HEK293T (cell line): Measurements from ENCODE around the gene PCBP3.

ENCODE experiments used
- ARNT ChIP-seq: fragments of 450-650 bp; IDR thresholded peaks from 2 replicates; pipeline ENCODE4 v1.6.1; 2017; ENCODE audit warnings: mild to moderate bottlenecking
- BHLHE40 ChIP-seq: fragments of 450-650 bp; IDR thresholded peaks from 2 replicates; pipeline ENCODE4 v1.6.1; 2016; ENCODE audit warnings: mild to moderate bottlenecking, moderate library complexity, borderline replicate concordance
- CTBP1 ChIP-seq: fragments of 450-650 bp; IDR thresholded peaks from 2 replicates; pipeline ENCODE4 v1.6.1; 2016; ENCODE audit warnings: borderline replicate concordance
- ELF4 ChIP-seq: fragments of 450-650 bp; IDR thresholded peaks from 2 replicates; pipeline ENCODE4 v1.6.1; 2017; ENCODE audit warnings: antibody characterized with exemption
- FOXA1 ChIP-seq: fragments of 450-650 bp; IDR thresholded peaks from 2 replicates; pipeline ENCODE4 v1.6.1; 2016; ENCODE audit warnings: mild to moderate bottlenecking
- FOXK2 ChIP-seq: fragments of 450-650 bp; IDR thresholded peaks from 2 replicates; pipeline ENCODE4 v1.6.1; 2016; ENCODE audit warnings: mild to moderate bottlenecking
- FOXM1 ChIP-seq: fragments of 450-650 bp; IDR thresholded peaks from 2 replicates; pipeline ENCODE4 v1.6.1; 2017; ENCODE audit warnings: mild to moderate bottlenecking, borderline replicate concordance
- L3MBTL2 ChIP-seq: fragments of 450-650 bp; conservative IDR thresholded peaks from 2 replicates; pipeline ENCODE4 v1.6.1; 2016; ENCODE audit warnings: mild to moderate bottlenecking
- NFRKB ChIP-seq: fragments of 450-650 bp; IDR thresholded peaks from 2 replicates; pipeline ENCODE4 v1.6.1; 2016; ENCODE audit warnings: mild to moderate bottlenecking, moderate library complexity
- SP1 ChIP-seq: fragments of 450-650 bp; IDR thresholded peaks from 2 replicates; pipeline ENCODE4 v1.6.1; 2017
- SUZ12 ChIP-seq: fragments of 450-650 bp; IDR thresholded peaks from 2 replicates; pipeline ENCODE4 v1.6.1; 2016; ENCODE audit warnings: mild to moderate bottlenecking
- ZNF384 ChIP-seq: fragments of 450-650 bp; IDR thresholded peaks from 2 replicates; pipeline ENCODE4 v1.6.1; 2016
- TF ChIP-seq, protein P1 (sequence below): fragments of 450-650 bp; IDR thresholded peaks from 2 replicates; pipeline ENCODE4 v1.6.1; 2016

DNA sequence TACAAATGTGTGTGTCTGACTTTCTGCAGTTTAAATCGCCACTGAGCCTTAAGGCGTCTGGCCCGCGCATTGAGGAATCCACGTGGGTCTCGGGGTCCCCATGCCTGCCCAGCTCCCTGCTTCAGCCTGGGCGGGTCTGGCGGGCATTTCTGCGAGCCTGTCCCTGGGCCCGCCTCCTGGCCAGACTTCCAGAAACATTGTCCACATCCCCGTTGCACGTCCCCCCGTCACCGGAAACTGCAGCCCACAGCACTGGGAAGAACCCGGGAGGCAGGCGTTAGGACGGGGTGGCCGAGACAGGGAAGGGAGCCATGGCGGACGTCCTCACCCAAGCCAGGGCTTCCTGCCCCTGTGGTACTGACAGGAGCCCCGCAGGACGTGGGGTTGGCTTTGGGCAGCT, 225.0 kb downstream of the PCBP3 start:
- no peak for TF ChIP-seq SUZ12
- no peak for TF ChIP-seq CTBP1
- TF ChIP-seq FOXK2, result no peak
- no peak for TF ChIP-seq FOXM1
- no peak for TF ChIP-seq SP1
- TF ChIP-seq NFRKB, result no peak
- TF ChIP-seq, protein P1, sequence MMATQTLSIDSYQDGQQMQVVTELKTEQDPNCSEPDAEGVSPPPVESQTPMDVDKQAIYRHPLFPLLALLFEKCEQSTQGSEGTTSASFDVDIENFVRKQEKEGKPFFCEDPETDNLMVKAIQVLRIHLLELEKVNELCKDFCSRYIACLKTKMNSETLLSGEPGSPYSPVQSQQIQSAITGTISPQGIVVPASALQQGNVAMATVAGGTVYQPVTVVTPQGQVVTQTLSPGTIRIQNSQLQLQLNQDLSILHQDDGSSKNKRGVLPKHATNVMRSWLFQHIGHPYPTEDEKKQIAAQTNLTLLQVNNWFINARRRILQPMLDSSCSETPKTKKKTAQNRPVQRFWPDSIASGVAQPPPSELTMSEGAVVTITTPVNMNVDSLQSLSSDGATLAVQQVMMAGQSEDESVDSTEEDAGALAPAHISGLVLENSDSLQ, result no peak
- TF ChIP-seq ARNT, result no peak
- TF ChIP-seq ELF4, result no peak
- TF ChIP-seq FOXA1, result no peak
- no peak for TF ChIP-seq BHLHE40
- no peak for TF ChIP-seq ZNF384
- TF ChIP-seq L3MBTL2, result no peak
